Neural cell (in vitro differentiated cells): ENCODE results near the gene SDK2. TPM values are rescaled to one million over a fixed set of nuclear protein-coding genes. Genes with fewer than 3 reads are reported as not detected.
A peak's percentile ranks its signal among the peaks of the same experiment; 100 is the strongest.

ENCODE experiments used
- H2AFZ ChIP-seq: fragments of 200-600, 300-800 bp; sonication (generic), shearing (Covaris generic); 2 replicates; pipeline ENCODE4 v1.6.0; 2014; ENCODE audit warnings: low read depth, mild to moderate bottlenecking, antibody characterized with exemption, low read length, moderate library complexity
- H3F3A ChIP-seq: fragments of 200-600 bp; shearing (Covaris generic); 2 replicates; pipeline ENCODE4 v1.6.1; 2016; ENCODE audit warnings: mild to moderate bottlenecking, moderate library complexity, mixed read lengths, antibody characterized with exemption, low read length; ENCODE audit not compliant: insufficient read depth, poor library complexity, severe bottlenecking
- H3K27ac ChIP-seq: fragments of 200-600, 300-800 bp; sonication (generic), shearing (Covaris generic); 2 replicates; pipeline ENCODE4 v1.5.1; 2014; ENCODE audit warnings: mild to moderate bottlenecking, low read length, moderate library complexity
- H3K27me3 ChIP-seq: fragments of 300-800, 200-600 bp; sonication (generic), shearing (Covaris generic); 2 replicates; pipeline ENCODE4 v1.6.0; 2014; ENCODE audit warnings: mild to moderate bottlenecking, low read depth, low read length, moderate library complexity; ENCODE audit not compliant: insufficient read depth
- H3K36me3 ChIP-seq: fragments of 300-800, 200-600 bp; sonication (generic), shearing (Covaris generic); 2 replicates; pipeline ENCODE4 v1.5.1; 2014; ENCODE audit warnings: mild to moderate bottlenecking, antibody characterized with exemption, low read length, moderate library complexity; ENCODE audit not compliant: insufficient read depth
- H3K4me2 ChIP-seq: fragments of 300-800, 200-600 bp; sonication (generic), shearing (Covaris generic); 2 replicates; pipeline ENCODE4 v1.6.0; 2014; ENCODE audit warnings: mild to moderate bottlenecking, low read length
- H3K4me3 ChIP-seq: fragments of 300-800, 200-600 bp; sonication (generic), shearing (Covaris generic); 2 replicates; pipeline ENCODE4 v1.5.1; 2014; ENCODE audit warnings: mild to moderate bottlenecking, low read length, moderate library complexity
- H3K79me2 ChIP-seq: fragments of 200-600 bp; shearing (Covaris generic); replicated peaks from 2 replicates; pipeline ENCODE4 v1.6.0; 2014; ENCODE audit warnings: mild to moderate bottlenecking, low read length, moderate library complexity; ENCODE audit not compliant: insufficient read depth
- H3K9ac ChIP-seq: fragments of 300-800, 200-600 bp; sonication (generic), shearing (Covaris generic); 2 replicates; pipeline ENCODE4 v1.6.1; 2016; ENCODE audit warnings: mild to moderate bottlenecking, low read length, mixed read lengths
- H3K9me2 ChIP-seq: fragments of 200-600 bp; shearing (Covaris generic); 2 replicates; pipeline ENCODE4 v1.6.1; 2016; ENCODE audit warnings: mild to moderate bottlenecking, low read length, mixed read lengths; ENCODE audit not compliant: insufficient read depth
- H3K9me3 ChIP-seq: fragments of 200-600, 300-800 bp; sonication (generic), shearing (Covaris generic); 2 replicates; pipeline ENCODE4 v1.6.1; 2016; ENCODE audit warnings: mild to moderate bottlenecking, mixed run types, low read length, moderate library complexity, mixed read lengths
- H4K20me1 ChIP-seq: fragments of 200-600 bp; shearing (Covaris generic); 2 replicates; pipeline ENCODE4 v1.6.1; 2016; ENCODE audit warnings: mild to moderate bottlenecking, mixed run types; ENCODE audit not compliant: insufficient read depth
- EP300 ChIP-seq: fragments of 450-650 bp; conservative IDR thresholded peaks from 2 replicates; pipeline ENCODE4 v1.6.1; 2014; ENCODE audit warnings: antibody characterized with exemption, mild to moderate bottlenecking, moderate library complexity; ENCODE audit not compliant: poor library complexity, severe bottlenecking
- MXI1 ChIP-seq: fragments of 450-650 bp; conservative IDR thresholded peaks from 2 replicates; pipeline ENCODE4 v1.6.1; 2014; ENCODE audit warnings: antibody characterized with exemption, mild to moderate bottlenecking; ENCODE audit not compliant: poor library complexity, severe bottlenecking
- RAD21 ChIP-seq: fragments of 450-650 bp; conservative IDR thresholded peaks from 2 replicates; pipeline ENCODE4 v1.6.1; 2014; ENCODE audit warnings: antibody characterized with exemption, mild to moderate bottlenecking, moderate library complexity
- TAF1 ChIP-seq: IDR thresholded peaks from 2 replicates; pipeline ENCODE4 v1.6.1; 2012; ENCODE audit warnings: low read depth
- polyA plus RNA-seq: library from polyadenylated mRNA; depleted of rRNA; stranded (reverse); fragments of >200 nt; gene quantifications from 2 replicates; pipeline ENCODE4 v1.2.3, GENCODE V29; 2014
- TF ChIP-seq, protein P1 (sequence below): IDR thresholded peaks from 2 replicates; pipeline ENCODE4 v1.6.1; 2012; ENCODE audit warnings: borderline replicate concordance
- TF ChIP-seq, protein P2 (sequence below): fragments of 450-650 bp; IDR thresholded peaks from 2 replicates; pipeline ENCODE4 v1.5.1; 2014; ENCODE audit warnings: antibody characterized with exemption, mild to moderate bottlenecking, moderate library complexity; ENCODE audit not compliant: poor library complexity, severe bottlenecking

SDK2 gene
- polyA plus RNA-seq, 1 donor from 2014 or later, result 0.73 TPM

DNA sequence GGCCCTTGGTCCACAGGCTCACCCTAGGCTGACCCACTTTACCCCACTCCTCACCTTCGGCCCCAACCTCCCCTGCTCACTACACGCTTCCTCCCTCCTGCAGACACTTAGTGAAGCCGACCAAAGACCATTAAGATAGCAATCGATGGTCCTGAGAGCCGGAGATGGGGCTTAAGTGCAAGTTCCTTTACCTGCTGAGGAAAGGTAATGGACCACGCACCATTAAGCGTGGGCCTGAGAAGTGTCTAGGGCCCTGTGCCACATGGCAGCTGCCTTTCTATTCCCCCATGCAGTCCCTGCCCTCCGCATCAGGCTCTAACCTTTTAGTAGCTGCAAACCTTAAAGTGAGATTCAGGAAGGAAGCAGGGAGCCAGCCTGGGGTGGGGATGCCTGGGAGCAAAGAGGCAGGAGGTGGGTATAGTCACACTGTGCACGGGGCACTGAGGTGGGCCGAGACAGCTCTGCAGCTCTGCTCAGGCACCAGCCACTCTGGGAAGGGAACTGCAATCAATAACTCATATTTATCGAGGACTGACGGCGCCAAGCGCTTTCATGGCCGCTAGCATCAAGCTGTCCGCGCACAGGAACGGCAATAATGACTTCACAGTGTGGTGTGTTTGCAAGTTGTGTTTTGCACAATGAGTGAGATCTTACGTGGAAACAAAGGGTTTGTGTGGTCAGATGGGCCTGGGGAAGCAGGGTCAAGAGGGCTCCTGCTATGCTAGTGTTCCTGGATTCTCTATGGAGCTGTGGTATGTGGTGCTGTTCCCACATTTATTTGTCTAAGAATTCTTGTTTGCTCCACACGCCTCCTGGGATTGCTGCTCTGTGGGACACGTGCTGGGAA lies 247.6 kb downstream of the SDK2 start:
- Histone ChIP-seq H2AFZ (no peak overlapping the region), H3K36me3 (no peaks in the 10 kb centered on the region), H3K4me3 (no peak overlapping the region), H3K4me2 (no peak overlapping the region), H3K9ac (no peak overlapping the region), H3K9me3 (no peaks in the 10 kb centered on the region), H4K20me1 (no peaks in the 10 kb centered on the region), H3K27me3 (no peaks in the 10 kb centered on the region), H3K9me2 (no peaks in the 10 kb centered on the region), H3K27ac (no peak overlapping the region), H3K79me2 (no peaks in the 10 kb centered on the region), H3F3A (no peaks in the 10 kb centered on the region)
- TF ChIP-seq TAF1, result no peak
- no peak for TF ChIP-seq RAD21
- no peak for TF ChIP-seq MXI1
- TF ChIP-seq, protein P1, sequence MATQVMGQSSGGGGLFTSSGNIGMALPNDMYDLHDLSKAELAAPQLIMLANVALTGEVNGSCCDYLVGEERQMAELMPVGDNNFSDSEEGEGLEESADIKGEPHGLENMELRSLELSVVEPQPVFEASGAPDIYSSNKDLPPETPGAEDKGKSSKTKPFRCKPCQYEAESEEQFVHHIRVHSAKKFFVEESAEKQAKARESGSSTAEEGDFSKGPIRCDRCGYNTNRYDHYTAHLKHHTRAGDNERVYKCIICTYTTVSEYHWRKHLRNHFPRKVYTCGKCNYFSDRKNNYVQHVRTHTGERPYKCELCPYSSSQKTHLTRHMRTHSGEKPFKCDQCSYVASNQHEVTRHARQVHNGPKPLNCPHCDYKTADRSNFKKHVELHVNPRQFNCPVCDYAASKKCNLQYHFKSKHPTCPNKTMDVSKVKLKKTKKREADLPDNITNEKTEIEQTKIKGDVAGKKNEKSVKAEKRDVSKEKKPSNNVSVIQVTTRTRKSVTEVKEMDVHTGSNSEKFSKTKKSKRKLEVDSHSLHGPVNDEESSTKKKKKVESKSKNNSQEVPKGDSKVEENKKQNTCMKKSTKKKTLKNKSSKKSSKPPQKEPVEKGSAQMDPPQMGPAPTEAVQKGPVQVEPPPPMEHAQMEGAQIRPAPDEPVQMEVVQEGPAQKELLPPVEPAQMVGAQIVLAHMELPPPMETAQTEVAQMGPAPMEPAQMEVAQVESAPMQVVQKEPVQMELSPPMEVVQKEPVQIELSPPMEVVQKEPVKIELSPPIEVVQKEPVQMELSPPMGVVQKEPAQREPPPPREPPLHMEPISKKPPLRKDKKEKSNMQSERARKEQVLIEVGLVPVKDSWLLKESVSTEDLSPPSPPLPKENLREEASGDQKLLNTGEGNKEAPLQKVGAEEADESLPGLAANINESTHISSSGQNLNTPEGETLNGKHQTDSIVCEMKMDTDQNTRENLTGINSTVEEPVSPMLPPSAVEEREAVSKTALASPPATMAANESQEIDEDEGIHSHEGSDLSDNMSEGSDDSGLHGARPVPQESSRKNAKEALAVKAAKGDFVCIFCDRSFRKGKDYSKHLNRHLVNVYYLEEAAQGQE, result no peak
- no peak for TF ChIP-seq EP300

DNA sequence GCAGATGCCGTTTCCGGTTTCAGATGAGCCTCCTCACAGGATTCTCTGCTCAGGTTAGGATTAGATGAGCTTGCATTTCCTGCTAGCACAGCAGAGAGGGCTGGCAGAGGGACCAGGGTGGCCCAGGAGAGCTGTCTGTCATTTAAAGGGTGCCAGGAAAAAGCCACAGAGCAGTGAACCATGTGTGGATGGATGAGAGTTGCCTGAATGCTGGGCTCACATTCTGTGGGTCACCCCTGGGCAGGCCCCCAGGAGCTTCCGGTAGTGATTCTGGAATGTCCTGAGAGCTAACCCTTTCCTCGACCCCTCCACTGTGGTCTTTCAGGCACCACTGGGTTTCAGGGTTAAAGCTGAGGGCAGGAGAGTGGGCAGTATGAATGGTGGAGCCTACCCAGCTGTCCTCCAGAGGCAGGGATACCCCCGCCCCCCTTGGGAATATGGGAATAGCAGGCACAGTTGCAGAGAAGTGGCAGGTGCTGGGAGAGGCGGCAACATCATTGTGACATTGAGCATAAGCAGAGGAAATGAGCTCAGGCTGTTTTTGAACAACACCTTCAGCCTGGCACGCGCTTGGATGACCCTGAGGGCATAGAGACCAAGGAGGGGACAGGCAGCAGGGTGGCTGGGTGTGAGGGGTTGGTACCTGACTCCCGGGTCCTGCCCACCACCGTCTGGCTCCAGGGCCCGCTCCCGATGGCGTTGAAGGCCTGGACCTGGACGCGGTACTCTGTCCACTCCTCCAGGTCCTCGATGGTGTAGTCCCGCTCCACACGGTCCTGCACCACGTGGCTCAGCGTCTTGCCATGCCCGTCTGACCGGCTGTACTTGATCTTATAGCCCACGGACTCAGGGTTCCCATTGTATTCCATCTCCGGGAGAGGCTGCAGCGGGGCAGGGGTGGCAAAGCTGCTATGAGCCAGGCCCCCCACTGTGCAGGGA lies 249.5 kb downstream of the SDK2 start:
- TF ChIP-seq, protein P2, sequence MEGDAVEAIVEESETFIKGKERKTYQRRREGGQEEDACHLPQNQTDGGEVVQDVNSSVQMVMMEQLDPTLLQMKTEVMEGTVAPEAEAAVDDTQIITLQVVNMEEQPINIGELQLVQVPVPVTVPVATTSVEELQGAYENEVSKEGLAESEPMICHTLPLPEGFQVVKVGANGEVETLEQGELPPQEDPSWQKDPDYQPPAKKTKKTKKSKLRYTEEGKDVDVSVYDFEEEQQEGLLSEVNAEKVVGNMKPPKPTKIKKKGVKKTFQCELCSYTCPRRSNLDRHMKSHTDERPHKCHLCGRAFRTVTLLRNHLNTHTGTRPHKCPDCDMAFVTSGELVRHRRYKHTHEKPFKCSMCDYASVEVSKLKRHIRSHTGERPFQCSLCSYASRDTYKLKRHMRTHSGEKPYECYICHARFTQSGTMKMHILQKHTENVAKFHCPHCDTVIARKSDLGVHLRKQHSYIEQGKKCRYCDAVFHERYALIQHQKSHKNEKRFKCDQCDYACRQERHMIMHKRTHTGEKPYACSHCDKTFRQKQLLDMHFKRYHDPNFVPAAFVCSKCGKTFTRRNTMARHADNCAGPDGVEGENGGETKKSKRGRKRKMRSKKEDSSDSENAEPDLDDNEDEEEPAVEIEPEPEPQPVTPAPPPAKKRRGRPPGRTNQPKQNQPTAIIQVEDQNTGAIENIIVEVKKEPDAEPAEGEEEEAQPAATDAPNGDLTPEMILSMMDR, result no peak
- Histone ChIP-seq H4K20me1 (no peaks in the 10 kb centered on the region), H3K27ac (peak overlapping the region; percentile 16), H3K79me2 (no peaks in the 10 kb centered on the region), H3K9me2 (no peaks in the 10 kb centered on the region), H3K27me3 (no peaks in the 10 kb centered on the region), H2AFZ (no peak overlapping the region), H3K36me3 (no peaks in the 10 kb centered on the region), H3K4me2 (no peak overlapping the region), H3F3A (no peaks in the 10 kb centered on the region), H3K9ac (peak overlapping the region; percentile 12), H3K9me3 (no peaks in the 10 kb centered on the region), H3K4me3 (no peak overlapping the region)
